ENCODE measurements around the gene RBM23. TPM values are rescaled to one million over a fixed set of nuclear protein-coding genes. Genes with fewer than 3 reads are reported as not detected.

RBM23 gene
- total and polyA plus RNA-seq, 2 donors (not counting 3 experiments of a cell fraction or from before 2014, with no cell fraction given): 67.7 to 68.9 TPM

- DNase-seq (ENCODE audit: low read depth, low spot score) (no peak), FAIRE-seq (no peak)
- H3K4me1 ChIP-seq (ENCODE audit: control insufficient read depth, extremely low read depth, insufficient read depth, low read length): peaks cover 19% of the 10 kb centered on the region
- no peak overlapping the region for H3K9ac ChIP-seq (replicated peaks; ENCODE audit: extremely low read depth, insufficient read depth, low read length)
- H3K9me3 ChIP-seq (replicated peaks; ENCODE audit: control insufficient read depth, insufficient read depth, low read length): no peaks in the 10 kb centered on the region
- H2AFZ ChIP-seq (ENCODE audit: low read depth, low read length): no peak overlapping the region
- H3K9me1 ChIP-seq (replicated peaks; ENCODE audit: control insufficient read depth, extremely low read depth, insufficient read depth, low read length): no peaks in the 10 kb centered on the region
- no peaks in the 10 kb centered on the region for H4K20me1 ChIP-seq (replicated peaks; ENCODE audit: control insufficient read depth, extremely low read depth, insufficient read depth, low read length)
- no peak overlapping the region for H3K4me2 ChIP-seq (ENCODE audit: insufficient read depth, low read length)
- H3K27ac ChIP-seq (ENCODE audit: insufficient read depth, low read depth, low read length): no peak overlapping the region
- no peak overlapping the region for H3K4me3 ChIP-seq (replicated peaks in 1 of 3; ENCODE audit: insufficient read depth in 1 of 3, low read depth in 1 of 3, low read length in 3 of 3)
- H3K27me3 ChIP-seq (ENCODE audit: control insufficient read depth in 2 of 2, insufficient read depth in 2 of 2, low read length in 2 of 2): no peaks in the 10 kb centered on the region
- no TSS peak for BruUV-seq (replicated peaks)
- POLR2A ChIA-PET: no interaction called here
- H3K36me3 ChIP-seq (ENCODE audit: control insufficient read depth in 2 of 2, extremely low read depth in 1 of 2, insufficient read depth in 2 of 2, low read length in 2 of 2): peaks cover 6 to 28% of the 10 kb centered on the region in 2 experiments
- TF ChIP-seq CTCF (IDR thresholded peaks at IDR 0.05; ENCODE audit: extremely low read depth in 1 of 2, insufficient read depth in 1 of 2, low read depth in 1 of 2, low read length in 2 of 2) (no peak), MYC (IDR thresholded peaks at IDR 0.05; ENCODE audit: low read depth, low read length) (no peak), EZH2 (IDR thresholded peaks at IDR 0.05; ENCODE audit: borderline replicate concordance, low read depth, low read length, severe bottlenecking) (no peak), JUN (IDR thresholded peaks at IDR 0.05; ENCODE audit: borderline replicate concordance, insufficient read depth, insufficient read length, low read depth) (no peak), FOS (IDR thresholded peaks at IDR 0.05; ENCODE audit: borderline replicate concordance, insufficient read depth, low read length) (no peak), POLR2A (IDR thresholded peaks at IDR 0.05; ENCODE audit: low read depth, low read length) (no peak), MAX (IDR thresholded peaks at IDR 0.05; ENCODE audit: insufficient read depth, insufficient read length) (no peak), GATA2 (IDR thresholded peaks at IDR 0.05; ENCODE audit: insufficient read depth, insufficient read length, low read depth, low read length) (no peak), POLR2AphosphoS5 (IDR thresholded peaks at IDR 0.05; ENCODE audit: insufficient read depth, low read depth, low read length) (no peak)
- CTCF ChIA-PET: no interaction called here
- intact Hi-C loops (cut with micrococcal nuclease) (loop anchor here (5.0 kb wide), 1 partner anchor 131 kb away; the partner anchor contains the start of gene CDH24), dilution Hi-C loops (cut with MboI; ENCODE audit: extremely low pct_ligation_motif_present, low sequenced_read_pairs) (no loop called here)
- H3K79me2 ChIP-seq (ENCODE audit: control insufficient read depth, insufficient read depth, low read length): peaks cover 16% of the 10 kb centered on the region
Measured at GRCh38 chr14:22926316-22926715, 7.4 kb upstream of the RBM23 start.

Measured in endothelial cell of umbilical vein (primary cell).